ENCODE results near the gene SUMF1.

SUMF1 gene

DNA sequence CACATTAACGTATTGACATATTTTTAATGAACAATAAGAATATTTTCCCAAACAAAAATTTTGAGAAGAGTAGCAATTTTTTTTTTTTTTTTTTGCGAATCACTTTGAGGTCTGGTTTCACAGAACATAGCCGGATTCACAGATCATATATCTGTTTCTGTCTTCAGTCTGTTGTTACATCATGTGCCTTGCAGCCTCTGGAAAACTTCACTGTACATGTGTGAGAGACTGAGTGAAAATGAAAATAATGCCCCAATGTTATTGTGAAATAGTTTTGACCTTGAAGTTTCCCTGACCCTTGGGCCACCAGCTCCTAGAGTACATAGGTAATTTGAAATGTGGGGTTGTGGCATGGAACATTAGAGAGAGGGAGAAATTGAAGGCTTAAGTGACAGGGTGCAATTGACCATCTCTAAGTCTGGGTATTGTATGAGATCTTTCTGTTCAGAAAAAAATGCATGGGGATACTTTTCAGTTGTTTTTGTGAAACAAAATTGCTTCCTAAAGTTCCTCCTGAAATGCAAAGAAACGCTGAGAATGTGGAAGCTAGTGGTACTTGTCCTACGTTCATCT, 40.0 kb upstream of the SUMF1 start:
- Histone ChIP-seq H3K27me3 (ENCODE audit: insufficient read depth, low read length) (no peaks in the 10 kb centered on the region), H3K9me3 (ENCODE audit: insufficient read depth, low read depth, low read length) (no peaks in the 10 kb centered on the region), H3K27ac (ENCODE audit: low read depth, low read length) (no peak overlapping the region), H3K4me3 (ENCODE audit: low read length) (no peak overlapping the region), H3K36me3 (ENCODE audit: insufficient read depth, low read length) (no peaks in the 10 kb centered on the region), H3K4me1 (ENCODE audit: insufficient read depth, low read length) (peaks cover 26% of the 10 kb centered on the region), H3K9ac (ENCODE audit: low read depth, low read length) (no peak overlapping the region)
- 95% methylated on average over 4 of the region's 5 CpGs for WGBS

DNA sequence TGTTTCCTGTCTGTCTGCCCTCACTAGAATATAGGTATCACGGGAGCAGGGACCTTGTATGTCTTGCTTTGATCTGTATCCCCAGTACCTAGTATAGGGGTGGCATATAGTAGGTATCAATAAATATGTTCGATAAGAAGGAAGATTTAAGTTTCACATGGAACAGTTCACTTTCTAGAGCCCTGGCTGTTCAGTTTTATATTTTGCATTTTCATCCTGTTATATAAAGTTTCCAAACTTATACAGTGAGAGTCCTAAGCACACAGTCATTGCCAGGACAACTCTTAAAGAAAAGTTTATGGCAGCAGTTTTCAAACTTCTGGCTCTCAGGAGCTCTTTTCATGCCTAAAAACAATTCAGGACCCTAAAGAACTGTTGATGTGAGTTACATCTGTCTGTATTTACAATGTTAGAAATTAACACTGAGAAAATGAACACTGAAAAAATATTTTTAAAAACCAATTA, 39.5 kb upstream of the SUMF1 start:
- Histone ChIP-seq H3K9me3 (ENCODE audit: insufficient read depth, low read depth, low read length) (no peaks in the 10 kb centered on the region), H3K36me3 (ENCODE audit: insufficient read depth, low read length) (no peaks in the 10 kb centered on the region), H3K27me3 (ENCODE audit: insufficient read depth, low read length) (no peaks in the 10 kb centered on the region), H3K9ac (ENCODE audit: low read depth, low read length) (no peak overlapping the region), H3K27ac (ENCODE audit: low read depth, low read length) (no peak overlapping the region), H3K4me3 (ENCODE audit: low read length) (no peak overlapping the region), H3K4me1 (ENCODE audit: insufficient read depth, low read length) (peaks cover 26% of the 10 kb centered on the region)
- WGBS = 86% methylated on average over 2 of the region's 2 CpGs

DNA sequence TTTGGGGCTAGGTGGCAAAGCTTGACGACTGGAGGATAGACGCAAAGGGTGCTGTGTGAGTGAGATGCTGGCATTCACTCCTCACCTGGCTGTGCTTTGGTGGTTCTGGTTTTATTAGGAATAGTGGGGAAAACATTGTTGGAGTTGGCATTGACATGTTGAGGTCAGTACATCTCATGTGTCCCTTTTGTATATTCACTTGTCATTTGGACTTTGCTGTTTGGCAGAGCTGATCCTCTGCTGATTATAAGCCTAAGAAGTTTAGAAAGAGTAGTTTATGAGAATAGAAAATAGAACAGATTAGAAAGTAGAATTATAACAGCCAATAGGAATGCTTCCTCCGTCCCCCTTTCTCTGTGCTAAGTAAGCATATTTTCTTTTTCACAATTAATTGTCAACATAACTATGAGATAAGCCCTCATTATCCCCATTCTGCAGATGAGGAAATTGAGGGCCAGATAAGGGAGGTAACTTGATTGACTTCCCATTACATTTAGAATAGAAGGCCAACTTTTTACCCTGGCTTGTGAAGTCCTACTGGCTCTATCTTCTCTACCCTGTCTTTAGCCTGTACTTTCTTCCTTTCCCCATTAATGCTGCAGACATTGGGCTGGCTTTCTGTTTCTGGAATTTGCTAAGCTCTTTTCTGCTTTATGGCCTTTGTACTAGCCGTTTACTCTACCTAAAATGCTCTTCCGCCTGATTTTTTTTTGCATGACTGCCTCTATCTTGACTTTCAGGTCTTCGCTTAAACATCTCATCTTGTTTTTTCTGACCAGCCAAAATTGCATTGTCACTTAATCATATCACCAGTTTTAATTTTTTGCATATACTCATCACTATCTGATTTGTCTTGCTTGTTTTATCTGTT, 38.9 kb upstream of the SUMF1 start:
- Histone ChIP-seq H3K4me3 (ENCODE audit: low read length) (no peak overlapping the region), H3K27me3 (ENCODE audit: insufficient read depth, low read length) (no peaks in the 10 kb centered on the region), H3K36me3 (ENCODE audit: insufficient read depth, low read length) (no peaks in the 10 kb centered on the region), H3K9me3 (ENCODE audit: insufficient read depth, low read depth, low read length) (no peaks in the 10 kb centered on the region), H3K4me1 (ENCODE audit: insufficient read depth, low read length) (peaks cover 26% of the 10 kb centered on the region), H3K27ac (ENCODE audit: low read depth, low read length) (no peak overlapping the region), H3K9ac (ENCODE audit: low read depth, low read length) (no peak overlapping the region)
- 91% methylated on average over 5 of the region's 6 CpGs for WGBS

DNA sequence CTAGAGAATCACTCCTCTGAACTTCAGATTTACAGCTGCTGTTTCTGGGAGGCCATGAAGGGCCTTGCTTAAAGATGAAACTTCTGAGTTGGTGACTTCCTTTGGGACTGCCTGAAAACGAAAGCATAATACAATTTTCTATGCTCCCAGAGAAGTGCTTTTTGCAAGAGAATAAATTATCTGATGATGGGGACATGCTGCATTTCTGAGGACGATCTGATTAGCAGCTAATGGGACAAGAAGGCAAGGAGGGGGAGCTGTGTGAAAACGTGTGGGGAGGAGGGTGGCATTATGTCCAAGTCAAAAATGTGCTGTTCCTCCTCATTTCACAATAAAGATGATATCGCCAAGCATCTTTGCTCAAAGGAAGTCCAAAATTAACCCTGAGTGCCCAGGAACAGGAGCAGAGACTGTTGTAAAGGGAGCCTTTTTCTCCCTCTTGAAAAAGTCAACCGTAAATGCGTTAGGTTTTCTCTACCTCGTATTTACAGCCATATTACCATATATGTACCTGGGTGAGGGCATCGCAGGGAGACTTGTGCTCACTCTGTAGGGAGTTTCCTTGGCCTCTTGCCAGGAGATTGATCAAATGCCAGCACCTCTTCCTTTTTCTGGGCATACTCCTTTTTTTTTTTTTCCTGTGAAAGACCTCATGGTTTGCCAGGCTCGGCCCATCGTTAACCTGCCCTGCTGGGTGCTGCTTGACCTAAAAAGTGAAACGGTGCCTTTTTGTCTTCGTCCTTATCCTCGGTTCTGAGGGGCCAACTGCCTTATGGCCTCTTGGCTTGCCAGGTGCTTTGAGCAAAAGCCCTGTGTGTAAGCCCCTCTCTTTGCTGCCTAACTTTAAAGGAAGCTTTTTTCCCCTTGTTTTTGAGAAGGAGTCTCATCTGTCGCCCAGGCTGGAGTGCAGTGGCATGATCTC, 37.5 kb upstream of the SUMF1 start:
- Histone ChIP-seq H3K27me3 (ENCODE audit: insufficient read depth, low read length) (no peaks in the 10 kb centered on the region), H3K4me3 (ENCODE audit: low read length) (no peak overlapping the region), H3K4me1 (ENCODE audit: insufficient read depth, low read length) (peaks cover 26% of the 10 kb centered on the region), H3K27ac (ENCODE audit: low read depth, low read length) (no peak overlapping the region), H3K9me3 (ENCODE audit: insufficient read depth, low read depth, low read length) (no peaks in the 10 kb centered on the region), H3K9ac (ENCODE audit: low read depth, low read length) (no peak overlapping the region), H3K36me3 (ENCODE audit: insufficient read depth, low read length) (no peaks in the 10 kb centered on the region)
- WGBS = 75% methylated on average over 14 of the region's 14 CpGs

DNA sequence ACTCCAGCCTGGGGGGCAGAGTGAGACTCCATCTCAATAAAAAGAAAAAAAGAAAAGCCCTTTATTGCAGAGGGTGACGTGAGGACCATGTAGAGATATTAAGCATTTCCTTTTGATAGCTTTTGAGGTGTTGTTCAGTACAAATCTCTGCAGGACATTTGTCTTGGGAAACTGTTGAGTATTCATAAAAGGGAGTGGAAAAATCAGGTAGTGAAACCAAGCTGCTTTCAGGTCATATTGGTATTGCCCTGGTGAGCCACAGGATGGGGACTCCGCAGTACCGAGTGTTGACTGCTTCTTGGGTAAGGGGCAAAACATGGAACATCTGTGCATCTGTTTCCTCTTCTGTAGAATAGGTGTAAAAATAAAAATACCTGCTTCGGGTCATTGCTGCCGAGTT, 36.0 kb upstream of the SUMF1 start:
- Histone ChIP-seq H3K36me3 (ENCODE audit: insufficient read depth, low read length) (no peaks in the 10 kb centered on the region), H3K9me3 (ENCODE audit: insufficient read depth, low read depth, low read length) (no peaks in the 10 kb centered on the region), H3K9ac (ENCODE audit: low read depth, low read length) (no peak overlapping the region), H3K27ac (ENCODE audit: low read depth, low read length) (no peak overlapping the region), H3K27me3 (ENCODE audit: insufficient read depth, low read length) (no peaks in the 10 kb centered on the region), H3K4me1 (ENCODE audit: insufficient read depth, low read length) (peaks cover 16% of the 10 kb centered on the region), H3K4me3 (ENCODE audit: low read length) (no peak overlapping the region)
- 83% methylated on average over 5 of the region's 5 CpGs for whole genome bisulfite sequencing

DNA sequence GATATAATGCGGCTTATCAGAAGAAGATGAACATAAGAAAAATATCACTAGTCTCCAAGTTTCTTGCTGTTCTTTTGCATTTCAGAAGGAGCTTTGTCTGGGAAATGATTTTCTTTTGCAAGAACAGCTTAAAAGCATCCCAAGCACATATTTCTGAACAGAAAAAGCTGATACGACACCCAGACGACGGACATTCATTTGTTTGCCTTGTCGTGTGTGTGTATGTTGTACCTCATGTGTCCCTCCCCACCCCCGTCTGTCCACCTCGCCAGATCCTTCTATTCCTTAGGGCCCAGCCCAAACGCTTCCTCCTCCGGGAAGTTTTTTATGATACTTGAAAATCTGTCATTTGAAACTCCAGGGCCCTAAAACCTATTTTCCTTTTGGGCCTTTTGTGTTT, 34.9 kb upstream of the SUMF1 start:
- peaks cover 10% of the 10 kb centered on the region for H3K4me1 ChIP-seq (ENCODE audit: insufficient read depth, low read length)
- H3K27me3 ChIP-seq (ENCODE audit: insufficient read depth, low read length) = no peaks in the 10 kb centered on the region
- no peak overlapping the region for H3K4me3 ChIP-seq (ENCODE audit: low read length)
- H3K27ac ChIP-seq (ENCODE audit: low read depth, low read length) = no peak overlapping the region
- H3K9me3 ChIP-seq (ENCODE audit: insufficient read depth, low read depth, low read length) = no peaks in the 10 kb centered on the region
- 94% methylated on average over 9 of the region's 9 CpGs for WGBS
- no peak overlapping the region for H3K9ac ChIP-seq (ENCODE audit: low read depth, low read length)
- H3K36me3 ChIP-seq (ENCODE audit: insufficient read depth, low read length) = no peaks in the 10 kb centered on the region

DNA sequence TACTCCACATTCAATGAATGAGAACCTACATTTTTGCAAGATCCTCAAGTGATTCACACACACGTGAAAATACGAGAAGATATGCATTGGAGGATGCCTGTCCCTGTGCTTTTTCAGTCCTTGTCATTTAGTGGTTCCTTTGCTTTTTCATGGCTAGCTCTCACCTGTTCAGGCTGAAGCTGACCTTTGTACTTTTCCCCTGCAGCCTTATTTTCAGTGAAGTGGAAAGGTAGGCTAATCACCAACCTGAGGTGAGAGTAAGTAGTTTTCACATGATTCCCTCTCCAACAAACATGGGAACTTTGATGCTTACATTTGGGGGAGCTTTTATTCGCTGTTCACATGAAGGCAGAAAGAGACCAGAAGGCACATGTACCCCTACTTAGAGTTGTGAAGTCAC, 34.4 kb upstream of the SUMF1 start:
- 93% methylated on average over 3 of the region's 3 CpGs for WGBS
- H3K4me1 ChIP-seq (ENCODE audit: insufficient read depth, low read length) = peaks cover 10% of the 10 kb centered on the region
- H3K36me3 ChIP-seq (ENCODE audit: insufficient read depth, low read length) = no peaks in the 10 kb centered on the region
- no peak overlapping the region for H3K9ac ChIP-seq (ENCODE audit: low read depth, low read length)
- no peak overlapping the region for H3K27ac ChIP-seq (ENCODE audit: low read depth, low read length)
- no peaks in the 10 kb centered on the region for H3K27me3 ChIP-seq (ENCODE audit: insufficient read depth, low read length)
- no peak overlapping the region for H3K4me3 ChIP-seq (ENCODE audit: low read length)
- H3K9me3 ChIP-seq (ENCODE audit: insufficient read depth, low read depth, low read length) = no peaks in the 10 kb centered on the region

DNA sequence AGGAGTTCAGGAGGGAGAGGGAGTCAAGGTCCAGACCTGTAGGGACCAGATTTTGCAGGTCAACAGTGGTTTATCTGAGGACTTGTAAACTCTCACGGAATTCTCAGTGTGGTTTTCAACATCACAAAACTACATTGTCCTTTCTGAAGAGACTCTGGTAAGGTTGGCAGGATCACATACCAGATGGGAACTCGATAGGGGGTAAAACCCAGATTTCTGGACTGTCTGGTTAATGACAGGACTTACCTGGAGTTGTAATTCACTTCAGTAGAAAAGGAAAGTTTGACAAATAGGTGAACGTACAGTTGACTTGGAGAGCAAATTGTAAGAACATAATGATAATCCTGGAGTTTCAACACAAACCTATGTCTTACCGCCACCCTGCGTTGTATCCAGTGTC, 31.4 kb upstream of the SUMF1 start:
- WGBS = 91% methylated on average over 5 of the region's 5 CpGs

DNA sequence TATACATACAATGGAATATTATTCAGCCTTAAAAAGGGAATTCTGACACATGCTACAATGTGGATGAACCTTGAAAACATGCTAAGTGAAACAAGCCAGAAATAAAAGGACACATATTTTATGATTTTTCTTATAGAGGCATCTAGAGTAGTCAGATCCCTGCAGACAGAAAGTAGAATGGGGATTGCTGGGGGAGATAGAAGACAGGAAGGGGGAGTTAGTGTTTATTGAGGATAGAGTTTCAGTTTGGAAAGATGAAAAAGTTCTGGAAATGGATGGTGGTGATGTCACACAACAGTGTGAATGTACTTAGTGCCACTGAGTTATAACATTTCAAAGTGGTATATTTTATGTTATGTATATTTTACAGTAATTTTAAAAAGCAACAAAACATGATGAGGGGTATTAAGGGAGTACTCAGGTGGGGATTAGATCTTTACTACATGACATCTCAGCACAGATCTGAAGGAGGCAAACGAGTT, 30.8 kb upstream of the SUMF1 start:
- H3K4me1 ChIP-seq (ENCODE audit: insufficient read depth, low read length) = peaks cover 6% of the 10 kb centered on the region
- 65% methylated on average over 1 of the region's 1 CpG for WGBS

More for the DNA sequence above, 31.4 kb upstream of the SUMF1 start:
- no peak overlapping the region for H3K4me3 ChIP-seq (ENCODE audit: low read length)
- no peak overlapping the region for H3K27ac ChIP-seq (ENCODE audit: low read depth, low read length)
- no peaks in the 10 kb centered on the region for H3K9me3 ChIP-seq (ENCODE audit: insufficient read depth, low read depth, low read length)
- peaks cover 24% of the 10 kb centered on the region for H3K27me3 ChIP-seq (ENCODE audit: insufficient read depth, low read length)
- H3K4me1 ChIP-seq (ENCODE audit: insufficient read depth, low read length) = peaks cover 6% of the 10 kb centered on the region
- H3K9ac ChIP-seq (ENCODE audit: low read depth, low read length) = no peak overlapping the region
- H3K36me3 ChIP-seq (ENCODE audit: insufficient read depth, low read length) = no peaks in the 10 kb centered on the region

DNA sequence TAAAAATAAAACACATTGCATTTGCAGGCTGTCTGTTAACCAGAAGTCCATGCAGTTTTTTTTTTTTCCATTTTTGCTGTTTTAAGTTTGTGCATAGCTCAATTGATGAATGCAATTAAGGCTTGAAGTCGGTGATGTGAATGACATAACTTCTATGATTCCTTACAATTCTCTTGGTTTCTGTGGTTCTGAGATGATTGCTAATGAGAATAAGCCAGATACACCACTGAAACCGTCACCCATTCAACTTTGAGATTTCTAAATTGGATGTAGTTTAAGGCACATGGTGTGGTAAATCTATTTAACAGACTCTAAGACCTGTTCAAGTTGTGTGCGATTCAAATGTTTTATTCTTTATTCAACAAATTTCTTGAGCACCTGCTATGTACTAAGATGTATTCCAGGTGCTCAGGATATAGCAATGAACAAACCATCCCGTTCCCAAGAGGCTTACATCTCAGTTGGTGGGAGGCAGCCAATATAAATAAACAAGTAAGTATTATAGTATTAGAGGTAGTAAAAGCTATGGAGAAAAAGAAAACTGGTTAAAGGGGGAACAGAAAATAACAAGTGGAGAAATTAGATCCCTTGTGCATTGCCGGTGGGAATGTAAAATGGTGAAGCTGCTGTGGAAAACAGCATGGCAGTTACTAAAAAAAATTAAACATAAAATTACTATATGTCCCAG, 30.1 kb upstream of the SUMF1 start:
- no peaks in the 10 kb centered on the region for H3K9me3 ChIP-seq (ENCODE audit: insufficient read depth, low read depth, low read length)
- no peak overlapping the region for H3K9ac ChIP-seq (ENCODE audit: low read depth, low read length)
- no peak overlapping the region for H3K4me3 ChIP-seq (ENCODE audit: low read length)
- 64% methylated on average over 4 of the region's 5 CpGs for WGBS
- H3K27ac ChIP-seq (ENCODE audit: low read depth, low read length) = no peak overlapping the region
- no peaks in the 10 kb centered on the region for H3K36me3 ChIP-seq (ENCODE audit: insufficient read depth, low read length)
- peaks cover 25% of the 10 kb centered on the region for H3K27me3 ChIP-seq (ENCODE audit: insufficient read depth, low read length)
- peaks cover 6% of the 10 kb centered on the region for H3K4me1 ChIP-seq (ENCODE audit: insufficient read depth, low read length)

More for the DNA sequence above, 30.8 kb upstream of the SUMF1 start:
- Histone ChIP-seq H3K36me3 (ENCODE audit: insufficient read depth, low read length) (no peaks in the 10 kb centered on the region), H3K9ac (ENCODE audit: low read depth, low read length) (no peak overlapping the region), H3K4me3 (ENCODE audit: low read length) (no peak overlapping the region), H3K9me3 (ENCODE audit: insufficient read depth, low read depth, low read length) (no peaks in the 10 kb centered on the region), H3K27me3 (ENCODE audit: insufficient read depth, low read length) (peaks cover 25% of the 10 kb centered on the region), H3K27ac (ENCODE audit: low read depth, low read length) (no peak overlapping the region)

All from HUES64 (cell line).